Neural progenitor cell (in vitro differentiated cells): ENCODE measurements around the gene SHQ1. TPM values are rescaled to one million over a fixed set of nuclear protein-coding genes. Genes with fewer than 3 reads are reported as not detected.
A peak's percentile ranks its signal among the peaks of the same experiment; 100 is the strongest.

ENCODE experiments used
- DNase-seq: peaks from one replicate; pipeline ENCODE4 v3.0.0-alpha.2; 2016; ENCODE audit warnings: low spot score
- H2AFZ ChIP-seq: fragments of 200-600 bp; sonication (generic); replicated peaks from 2 replicates; pipeline ENCODE4 v1.6.1; 2016; ENCODE audit warnings: antibody characterized with exemption
- H3F3A ChIP-seq: fragments of 200-600 bp; sonication (generic); 2 replicates; pipeline ENCODE4 v1.6.1; 2016; ENCODE audit warnings: antibody characterized with exemption, low read depth
- H3K27ac ChIP-seq: fragments of 200-600 bp; sonication (generic); 2 replicates; pipeline ENCODE4 v1.5.1; 2016; ENCODE audit warnings: mild to moderate bottlenecking
- H3K27me3 ChIP-seq: fragments of 200-600 bp; sonication (generic); 2 replicates; pipeline ENCODE4 v1.6.1; 2016; ENCODE audit warnings: mild to moderate bottlenecking, moderate library complexity
- H3K36me3 ChIP-seq: fragments of 200-600 bp; sonication (generic); 2 replicates; pipeline ENCODE4 v1.5.1; 2016
- H3K4me1 ChIP-seq: fragments of 200-600 bp; sonication (generic); 2 replicates; pipeline ENCODE4 v1.6.1; 2016; ENCODE audit warnings: mixed run types
- H3K4me2 ChIP-seq: fragments of 200-600 bp; sonication (generic); 2 replicates; pipeline ENCODE4 v1.6.1; 2016
- H3K4me3 ChIP-seq: fragments of 200-600 bp; sonication (generic); 2 replicates; pipeline ENCODE4 v1.5.1; 2016
- H3K79me2 ChIP-seq: fragments of 200-600 bp; sonication (generic); 2 replicates; pipeline ENCODE4 v1.6.1; 2016; ENCODE audit warnings: low read depth
- H3K9ac ChIP-seq: fragments of 200-600 bp; sonication (generic); 2 replicates; pipeline ENCODE4 v1.6.1; 2016
- H3K9me3 ChIP-seq: fragments of 200-600 bp; sonication (generic); 2 replicates; pipeline ENCODE4 v1.5.1; 2016; ENCODE audit warnings: low read depth
- H4K20me1 ChIP-seq: fragments of 200-600 bp; sonication (generic); 2 replicates; pipeline ENCODE4 v1.6.1; 2016; ENCODE audit warnings: low read depth
- H3K27ac Mint-ChIP-seq: 3 replicates; pipeline ENCODE4 v1.8.0; 2021; ENCODE audit warnings: mixed read lengths
- H3K27me3 Mint-ChIP-seq: 2 replicates; pipeline ENCODE4 v1.8.0; 2022; ENCODE audit warnings: low read depth, mild to moderate bottlenecking, inconsistent platforms, moderate library complexity, mixed read lengths; ENCODE audit not compliant: insufficient read depth
- H3K36me3 Mint-ChIP-seq: 3 replicates; pipeline ENCODE4 v1.8.0; 2021; ENCODE audit warnings: mixed read lengths
- H3K4me1 Mint-ChIP-seq: 3 replicates; pipeline ENCODE4 v1.8.0; 2021; ENCODE audit warnings: mixed read lengths
- H3K4me3 Mint-ChIP-seq: 3 replicates; pipeline ENCODE4 v1.8.0; 2021; ENCODE audit warnings: mild to moderate bottlenecking, moderate library complexity, mixed read lengths
- H3K9me3 Mint-ChIP-seq: 3 replicates; pipeline ENCODE4 v1.8.0; 2020; ENCODE audit warnings: mixed read lengths
- CTCF ChIP-seq: fragments of 200-600 bp; sonication (generic); IDR thresholded peaks from 2 replicates; pipeline ENCODE4 v1.5.1; 2017; ENCODE audit warnings: antibody characterized with exemption, mild to moderate bottlenecking
- EZH2 ChIP-seq: fragments of 200-600 bp; sonication (generic); IDR thresholded peaks from 2 replicates; pipeline ENCODE4 v1.6.1; 2017; ENCODE audit warnings: antibody characterized with exemption, mild to moderate bottlenecking, moderate library complexity
- EZH2phosphoT487 ChIP-seq: fragments of 200-600 bp; sonication (generic); IDR thresholded peaks from 2 replicates; pipeline ENCODE4 v1.6.1; 2017; ENCODE audit warnings: antibody characterized with exemption
- total RNA-seq: library from RNA; depleted of rRNA; stranded (reverse); fragments of >200 nt; gene quantifications from 2 replicates; pipeline ENCODE4 v1.2.3, GENCODE V29; 2015; ENCODE audit warnings: low replicate concordance

The SHQ1 gene
- total RNA-seq, 1 donor from 2014 or later, result 21.3 TPM

GRCh38 chr3:72724070-72724469 is 124.2 kb downstream of the SHQ1 start:
- TF ChIP-seq EZH2phosphoT487 (no peak), EZH2 (no peak), CTCF (no peak)
- no peak overlapping the region for H3K4me2 ChIP-seq
- H2AFZ ChIP-seq, result no peak overlapping the region
- no peaks in the 10 kb centered on the region for H4K20me1 ChIP-seq
- no peaks in the 10 kb centered on the region for H3K79me2 ChIP-seq
- H3K4me3 ChIP-seq, result no peak overlapping the region
- Mint-ChIP-seq H3K4me3 (no peak overlapping the region), H3K27ac (no peak overlapping the region), H3K9me3 (no peaks in the 10 kb centered on the region), H3K36me3 (no peaks in the 10 kb centered on the region), H3K4me1 (peaks cover 37% of the 10 kb centered on the region), H3K27me3 (peaks cover 12% of the 10 kb centered on the region)
- no peaks in the 10 kb centered on the region for H3K36me3 ChIP-seq
- H3K27ac ChIP-seq, result no peak overlapping the region
- H3K9me3 ChIP-seq, result no peaks in the 10 kb centered on the region
- no peaks in the 10 kb centered on the region for H3K27me3 ChIP-seq
- H3K9ac ChIP-seq, result no peak overlapping the region
- peaks cover 13% of the 10 kb centered on the region for H3K4me1 ChIP-seq
- no peak for DNase-seq
- peaks cover 4% of the 10 kb centered on the region for H3F3A ChIP-seq

DNA sequence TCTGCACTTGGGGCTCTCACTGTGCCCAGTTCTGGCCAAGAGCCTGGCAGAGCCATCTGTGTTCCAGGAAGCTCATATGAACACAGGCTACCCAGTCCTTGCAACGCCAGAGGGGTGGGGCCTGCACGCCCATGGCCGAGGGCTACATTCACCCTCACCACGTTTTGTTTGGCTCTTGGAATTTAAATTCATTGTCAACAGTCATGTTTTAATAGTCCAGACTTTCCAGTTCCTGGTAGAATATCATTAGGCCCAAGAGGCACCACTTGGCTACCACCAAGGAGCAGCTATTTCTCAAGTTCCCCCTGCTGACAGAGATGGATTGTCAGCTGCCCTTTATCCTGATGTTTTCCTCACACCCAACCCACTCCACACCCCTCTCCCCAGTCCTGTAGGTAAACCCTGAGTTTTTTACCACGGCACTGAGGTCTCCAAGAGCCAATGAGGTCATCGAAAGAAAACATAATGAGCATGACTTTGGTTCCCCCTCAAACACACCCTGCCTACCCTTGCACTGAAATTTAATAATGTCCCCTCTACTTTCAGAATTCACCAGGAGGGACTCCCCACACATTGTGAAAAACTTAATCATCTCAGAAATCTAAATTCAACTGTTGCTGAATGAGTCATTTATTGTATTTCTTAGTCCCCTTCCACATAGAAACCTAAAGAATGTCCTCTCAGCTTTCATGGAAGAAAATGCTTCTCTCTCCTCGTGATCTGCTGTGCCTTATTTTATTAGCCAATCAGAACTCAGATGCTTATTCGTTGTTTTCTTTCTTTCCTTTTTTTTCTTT is 125.1 kb downstream of the SHQ1 start:
- DNase-seq, result no peak
- H3K9me3 Mint-ChIP-seq, result no peaks in the 10 kb centered on the region
- Histone ChIP-seq H2AFZ (no peak overlapping the region), H3K79me2 (no peaks in the 10 kb centered on the region), H3K9me3 (no peaks in the 10 kb centered on the region), H3K4me3 (no peak overlapping the region), H3K4me1 (peaks cover 13% of the 10 kb centered on the region), H3K4me2 (no peak overlapping the region), H3K27me3 (no peaks in the 10 kb centered on the region), H3K36me3 (no peaks in the 10 kb centered on the region), H4K20me1 (no peaks in the 10 kb centered on the region), H3K9ac (no peak overlapping the region), H3F3A (peaks cover 4% of the 10 kb centered on the region), H3K27ac (no peak overlapping the region)
- TF ChIP-seq CTCF (no peak), EZH2phosphoT487 (no peak), EZH2 (no peak)
- peaks cover 6% of the 10 kb centered on the region for H3K27me3 Mint-ChIP-seq
- no peak overlapping the region for H3K4me3 Mint-ChIP-seq
- peak overlapping the region; percentile 27 for H3K27ac Mint-ChIP-seq
- peaks cover 31% of the 10 kb centered on the region for H3K4me1 Mint-ChIP-seq
- no peaks in the 10 kb centered on the region for H3K36me3 Mint-ChIP-seq

GRCh38 chr3:72721683-72722381 is 126.4 kb downstream of the SHQ1 start:
- H3K27ac ChIP-seq, result no peak overlapping the region
- H3K4me1 ChIP-seq, result peaks cover 13% of the 10 kb centered on the region
- Mint-ChIP-seq H3K4me3 (no peak overlapping the region), H3K4me1 (peaks cover 31% of the 10 kb centered on the region), H3K27ac (no peak overlapping the region), H3K9me3 (peaks cover 3% of the 10 kb centered on the region), H3K27me3 (peaks cover 6% of the 10 kb centered on the region), H3K36me3 (no peaks in the 10 kb centered on the region)
- H3F3A ChIP-seq, result peaks cover 4% of the 10 kb centered on the region
- H3K4me3 ChIP-seq, result no peak overlapping the region
- no peaks in the 10 kb centered on the region for H3K79me2 ChIP-seq
- TF ChIP-seq EZH2phosphoT487, result no peak
- TF ChIP-seq CTCF, result no peak
- no peak for TF ChIP-seq EZH2
- no peaks in the 10 kb centered on the region for H3K27me3 ChIP-seq
- H4K20me1 ChIP-seq, result no peaks in the 10 kb centered on the region
- H3K9ac ChIP-seq, result no peak overlapping the region
- no peak overlapping the region for H2AFZ ChIP-seq
- DNase-seq, result peak; percentile 22
- H3K9me3 ChIP-seq, result no peaks in the 10 kb centered on the region
- no peak overlapping the region for H3K4me2 ChIP-seq
- no peaks in the 10 kb centered on the region for H3K36me3 ChIP-seq
